Liver (tissue), 9 donors: ENCODE data around the gene FUT4. TPM values are rescaled to one million over a fixed set of nuclear protein-coding genes. Genes with fewer than 3 reads are reported as not detected.

Experiments
- DNase-seq: peaks from one replicate; pipeline ENCODE4 v3.0.0-alpha.2; 2017; ENCODE audit warnings: low spot score
- H3K27ac ChIP-seq, 2 donors: one replicate each; pipeline ENCODE4 v1.7.0; 2013; ENCODE audit warnings: inconsistent platforms in 2 of 2, low read length in 2 of 2, control low read depth in 1 of 2, low read depth in 1 of 2, mild to moderate bottlenecking in 1 of 2
- H3K27me3 ChIP-seq, 4 donors: one replicate each; pipeline versions ENCODE4 v1.6.1 to v1.7.0; 2013; ENCODE audit warnings: low read length in 3 of 4, inconsistent platforms in 1 of 4, mild to moderate bottlenecking in 1 of 4, moderate library complexity in 1 of 4; ENCODE audit not compliant: control insufficient read depth in 4 of 4, insufficient read depth in 4 of 4
- H3K36me3 ChIP-seq, 4 donors: one replicate each; pipeline versions ENCODE4 v1.6.1 to v1.7.0; 2013; ENCODE audit warnings: low read length in 3 of 4, mild to moderate bottlenecking in 3 of 4, low read depth in 1 of 4, moderate library complexity in 1 of 4; ENCODE audit not compliant: control insufficient read depth in 4 of 4, insufficient read depth in 3 of 4
- H3K4me1 ChIP-seq, 4 donors: one replicate each; pipeline versions ENCODE4 v1.6.1 to v1.7.0; 2013; ENCODE audit warnings: low read length in 3 of 4, mild to moderate bottlenecking in 3 of 4, moderate library complexity in 1 of 4; ENCODE audit not compliant: control insufficient read depth in 4 of 4, insufficient read depth in 4 of 4
- H3K4me3 ChIP-seq, 3 donors: one replicate each; pipeline versions ENCODE4 v1.6.1 to v1.7.0; 2013; ENCODE audit warnings: low read length in 3 of 3, control low read depth in 1 of 3, low read depth in 1 of 3, mild to moderate bottlenecking in 1 of 3
- H3K9ac ChIP-seq, 2 donors: one replicate each; pipeline ENCODE4 v1.7.0; 2013; ENCODE audit warnings: low read length in 2 of 2, mild to moderate bottlenecking in 2 of 2, moderate library complexity in 2 of 2, control low read depth in 1 of 2, low read depth in 1 of 2
- H3K9me3 ChIP-seq, 4 donors: one replicate each; pipeline versions ENCODE4 v1.6.1 to v1.7.0; 2013; ENCODE audit warnings: low read length in 3 of 4; ENCODE audit not compliant: control insufficient read depth in 4 of 4
- ATF3 ChIP-seq: IDR thresholded peaks from 2 replicates; pipeline ENCODE4 v1.6.1; 2016; ENCODE audit warnings: antibody characterized with exemption
- EGR1 ChIP-seq, 2 donors: IDR thresholded peaks; 2 replicates each; pipeline ENCODE4 v1.6.1; 2016 to 2018; ENCODE audit warnings: antibody characterized with exemption in 2 of 2, low read depth in 2 of 2
- GABPA ChIP-seq, 2 donors: IDR thresholded peaks in 1 of 2; conservative IDR thresholded peaks in 1 of 2; 2 replicates each; pipeline ENCODE4 v1.6.1; 2016; ENCODE audit warnings: antibody characterized with exemption in 2 of 2, mild to moderate bottlenecking in 1 of 2, moderate library complexity in 1 of 2
- HNF4A ChIP-seq, 2 donors: conservative IDR thresholded peaks; 2 replicates each; pipeline ENCODE4 v1.6.1; 2016; ENCODE audit warnings: antibody characterized with exemption in 2 of 2, mild to moderate bottlenecking in 2 of 2
- HNF4G ChIP-seq: IDR thresholded peaks from 2 replicates; pipeline ENCODE4 v1.6.1; 2016; ENCODE audit warnings: antibody characterized with exemption
- NR2F2 ChIP-seq: IDR thresholded peaks from 2 replicates; pipeline ENCODE4 v1.6.1; 2016; ENCODE audit warnings: antibody characterized with exemption
- RAD21 ChIP-seq, 2 donors: IDR thresholded peaks; 2 replicates each; pipeline ENCODE4 v1.6.1; 2016; ENCODE audit warnings: antibody characterized with exemption in 2 of 2, mild to moderate bottlenecking in 2 of 2
- RXRA ChIP-seq, 2 donors: IDR thresholded peaks; 2 replicates each; pipeline ENCODE4 v1.6.1; 2017 to 2018; ENCODE audit warnings: antibody characterized with exemption in 2 of 2, mild to moderate bottlenecking in 1 of 2
- YY1 ChIP-seq: IDR thresholded peaks from 2 replicates; pipeline ENCODE4 v1.6.1; 2016; ENCODE audit warnings: antibody characterized with exemption, mild to moderate bottlenecking
- ZBTB33 ChIP-seq: IDR thresholded peaks from 2 replicates; pipeline ENCODE4 v1.6.1; 2016; ENCODE audit warnings: antibody characterized with exemption
- WGBS: extraction: QIAGEN DNeasy Blood & Tissue Kit; methylation state at CpG from one replicate; pipeline ENCODE4 v1.1.7; 2013; 5-methylcytosine and 5-hydroxymethylcytosine counted together
- polyA plus RNA-seq, 2 donors: library from polyadenylated mRNA; stranded (reverse) in 1 of 2; unstranded in 1 of 2; fragments of 200-250 nt in 1 of 2; fragments of >200 nt in 1 of 2; fragmentation: Nextera tagmentation in 1 of 2; extraction: Ambion mirVana in 1 of 2; gene quantifications; one replicate each; pipeline versions ENCODE4 v1.2.1 to v1.2.3, GENCODE V29; 2013 to 2015
- total RNA-seq, 2 donors: library from RNA; depleted of rRNA; stranded (reverse); fragments of >200 nt; gene quantifications; one replicate each; pipeline ENCODE4 v1.2.3, GENCODE V29; 2014
- donor health status: healthy.
- donor health status: healthy.
- donor health status: healthy.
- donor health status: healthy.
- donor health status: healthy.

The FUT4 gene
- total and polyA plus RNA-seq, 4 donors = 0.47 to 4.3 (median 1.4) TPM

GRCh38 chr11:94513091-94513490 lies 30.6 kb upstream of the FUT4 start (continued):
- TF ChIP-seq ZBTB33 = peak; percentile 54

- Histone ChIP-seq H3K9ac (no peak overlapping the region), H3K27ac (no peak overlapping the region), H3K9me3 (no peaks in the 10 kb centered on the region), H3K36me3 (no peaks in the 10 kb centered on the region), H3K4me3 (no peak overlapping the region), H3K27me3 (no peaks in the 10 kb centered on the region), H3K4me1 (peaks cover 0 to 25% (median 12%) of the 10 kb centered on the region in 4 donors)
- WGBS = 90% methylated on average over 2 of the region's 2 CpGs
- TF ChIP-seq ATF3 = no peak
- no peak for TF ChIP-seq RAD21 (IDR thresholded peaks at IDR 0.05)
- TF ChIP-seq NR2F2 = no peak
- no peak for TF ChIP-seq HNF4G
- no peak for TF ChIP-seq HNF4A (conservative IDR thresholded peaks at IDR 0.05)
- TF ChIP-seq EGR1 (IDR thresholded peaks at IDR 0.05; ENCODE audit: low read depth in 2 of 2) = no peak
- no peak for TF ChIP-seq YY1
- no peak for TF ChIP-seq GABPA (IDR thresholded peaks at IDR 0.05 in 1 of 2, conservative IDR thresholded peaks at IDR 0.05 in 1 of 2)
- DNase-seq = no peak
Observed at GRCh38 chr11:94515398-94515797, 28.3 kb upstream of the FUT4 start.

GRCh38 chr11:94516725-94517124 lies 27.0 kb upstream of the FUT4 start:
- H3K4me3 ChIP-seq = no peak overlapping the region
- no peaks in the 10 kb centered on the region for H3K36me3 ChIP-seq
- no peak overlapping the region for H3K9ac ChIP-seq
- 9% methylated on average over 1 of the region's 1 CpG for WGBS
- H3K4me1 ChIP-seq = peaks cover 0 to 21% (median 11%) of the 10 kb centered on the region in 4 donors
- H3K27me3 ChIP-seq = no peaks in the 10 kb centered on the region
- DNase-seq = no peak
- TF ChIP-seq RXRA (IDR thresholded peaks at IDR 0.05) (no peak), HNF4A (conservative IDR thresholded peaks at IDR 0.05) (no peak)
- H3K9me3 ChIP-seq = no peaks in the 10 kb centered on the region
- no peak overlapping the region for H3K27ac ChIP-seq

- Histone ChIP-seq H3K9me3 (no peaks in the 10 kb centered on the region), H3K27ac (no peak overlapping the region), H3K4me3 (no peak overlapping the region), H3K27me3 (no peaks in the 10 kb centered on the region), H3K9ac (no peak overlapping the region), H3K4me1 (peaks cover 0 to 6% (median 1%) of the 10 kb centered on the region in 4 donors), H3K36me3 (no peaks in the 10 kb centered on the region)
- TF ChIP-seq GABPA (IDR thresholded peaks at IDR 0.05 in 1 of 2, conservative IDR thresholded peaks at IDR 0.05 in 1 of 2) (no peak), HNF4A (conservative IDR thresholded peaks at IDR 0.05) (no peak)
- DNase-seq = no peak
- WGBS = 64% methylated on average over 4 of the region's 4 CpGs
Observed at GRCh38 chr11:94518300-94518699, 25.4 kb upstream of the FUT4 start.
